K562 (cell line): ENCODE data around the gene TMPRSS6. TPM values are rescaled to one million over a fixed set of nuclear protein-coding genes. Genes with fewer than 3 reads are reported as not detected.

Experiments
- ATAC-seq: fragments of 200-7000 bp; cut with Tn5 transposase; 3 replicates; pipeline ENCODE4 v1.9.1; 2020; ENCODE audit warnings: moderate library complexity
- BruUV-seq: library from RNA; stranded (reverse); fragments of 400-500 nt; replicated peaks from 2 replicates; lab custom pipeline; 2021; lab: Mats Ljungman, UMichigan
- CTCF ChIA-PET: fragments of 300-600 bp; formaldehyde crosslinking; extraction: SDS; loops from one replicate; lab custom pipeline; 2021; ENCODE audit warnings: low intra/inter-chr PET ratio; lab: Yijun Ruan, JAX
- POLR2A ChIA-PET: fragments of 300-600, 350-650 bp; sonication (Branson Sonifier 250); formaldehyde crosslinking; extraction: SDS; loops from one replicate; lab custom pipeline; 2021; ENCODE audit warnings: antibody characterized with exemption, inconsistent platforms; lab: Yijun Ruan, JAX
- DNase-seq, 4 experiments: peaks; one replicate each; pipeline versions ENCODE4 v3.0.0 to v3.0.0-alpha.2; 2011 to 2018; ENCODE audit warnings: low spot score in 3 of 4, mixed read lengths in 3 of 4; ENCODE audit errors: extremely low read depth in 1 of 4
- FAIRE-seq: peaks from 2 replicates; lab custom pipeline; 2011; peaks lifted over from hg19 to GRCh38; lab: Jason Lieb, UNC
- H2AFZ ChIP-seq: 2 replicates; pipeline ENCODE4 v1.6.0; 2011; ENCODE audit warnings: low read depth, low read length, control low read depth, inconsistent platforms
- H3K27ac ChIP-seq: fragments of 200-600 bp; 3 replicates; pipeline ENCODE4 v1.8.0; 2011; ENCODE audit warnings: low read depth, mild to moderate bottlenecking, control low read depth, inconsistent platforms, low read length, moderate library complexity, mixed read lengths; ENCODE audit errors: extremely low read depth
- H3K27me3 ChIP-seq, 2 experiments: fragments of 300-600 bp in 1 of 2; 2 replicates in 1 of 2; 3 replicates in 1 of 2; pipeline versions ENCODE4 v1.6.0 to v1.8.0; 2011; ENCODE audit warnings: inconsistent platforms in 2 of 2, low read length in 2 of 2, mild to moderate bottlenecking in 1 of 2, mixed read lengths in 1 of 2, moderate library complexity in 1 of 2; ENCODE audit not compliant: control insufficient read depth in 2 of 2, insufficient read depth in 2 of 2
- H3K36me3 ChIP-seq: fragments of 300-600 bp; 3 replicates; pipeline ENCODE4 v1.8.0; 2011; ENCODE audit warnings: mild to moderate bottlenecking, low read length, inconsistent platforms; ENCODE audit not compliant: control insufficient read depth, insufficient read depth
- H3K4me1 ChIP-seq, 2 experiments: fragments of 200-600 bp in 1 of 2; replicated peaks in 1 of 2; 2 replicates in 1 of 2; 3 replicates in 1 of 2; pipeline versions ENCODE4 v1.5.1 to v1.8.0; 2011; ENCODE audit warnings: inconsistent platforms in 2 of 2, low read length in 2 of 2, mild to moderate bottlenecking in 1 of 2, mixed read lengths in 1 of 2, moderate library complexity in 1 of 2; ENCODE audit not compliant: control insufficient read depth in 2 of 2, insufficient read depth in 2 of 2
- H3K4me2 ChIP-seq: 2 replicates; pipeline ENCODE4 v1.6.1; 2011; ENCODE audit warnings: low read length, control low read depth, inconsistent platforms, mixed read lengths; ENCODE audit not compliant: insufficient read depth
- H3K4me3 ChIP-seq: fragments of 200-600 bp; sonication (generic), shearing (Covaris generic); 2 replicates; pipeline ENCODE4 v1.5.1; 2016; ENCODE audit warnings: control low read depth, inconsistent platforms
- H3K79me2 ChIP-seq: fragments of 200-600 bp; 3 replicates; pipeline ENCODE4 v1.8.0; 2011; ENCODE audit warnings: low read length, inconsistent platforms; ENCODE audit not compliant: control insufficient read depth, insufficient read depth
- H3K9ac ChIP-seq, 2 experiments: 2 replicates each; pipeline versions ENCODE4 v1.6.0 to v1.6.1; 2011; ENCODE audit warnings: low read depth in 2 of 2, low read length in 2 of 2, control low read depth in 1 of 2, inconsistent platforms in 1 of 2, mild to moderate bottlenecking in 1 of 2, mixed read lengths in 1 of 2; ENCODE audit not compliant: insufficient read depth in 1 of 2
- H3K9me1 ChIP-seq: one replicate; pipeline ENCODE4 v1.6.0; 2011; ENCODE audit warnings: inconsistent platforms, mild to moderate bottlenecking, low read length, moderate library complexity; ENCODE audit not compliant: control insufficient read depth, insufficient read depth
- H3K9me3 ChIP-seq: replicated peaks from 2 replicates; pipeline ENCODE4 v1.5.1; 2011; ENCODE audit warnings: low read depth, low read length, inconsistent platforms; ENCODE audit not compliant: control insufficient read depth, insufficient read depth
- H4K20me1 ChIP-seq: replicated peaks from 2 replicates; pipeline ENCODE4 v1.6.1; 2011; ENCODE audit warnings: low read length, inconsistent platforms, mixed read lengths; ENCODE audit not compliant: control insufficient read depth, insufficient read depth
- NFIC ChIP-seq: fragments of 450-650 bp; IDR thresholded peaks from 2 replicates; pipeline ENCODE4 v1.6.1; 2017; ENCODE audit warnings: mild to moderate bottlenecking, inconsistent platforms
- RBM17 ChIP-seq: fragments of 200-400 bp; formaldehyde crosslinking; IDR thresholded peaks from 2 replicates; pipeline ENCODE4 v1.6.1; 2017; ENCODE audit warnings: low read depth, mild to moderate bottlenecking, low read length, borderline replicate concordance
- WGBS: fragments of 100-300 bp; shearing (Covaris generic); methylation state at CpG from one replicate; pipeline ENCODE4 v1.1.6; 2016; ENCODE audit warnings: low coverage, mixed read lengths; ENCODE audit not compliant: insufficient coverage; ENCODE audit errors: missing lambda C conversion rate; 5-methylcytosine and 5-hydroxymethylcytosine counted together
- in situ Hi-C: fragments of 300-500 bp; cut with MboI; formaldehyde crosslinking; loops from 4 replicates; pipeline ENCODE4 v1.15.0; 2018; ENCODE audit warnings: inconsistent platforms, mixed read lengths
- intact Hi-C: fragments of 100-400 bp; cut with micrococcal nuclease; formaldehyde crosslinking; loops from 2 replicates; pipeline ENCODE4 v1.14.2; 2022
- polyA plus RNA-seq, 8 experiments: library from polyadenylated mRNA; depleted of rRNA in 4 of 8; stranded (reverse) in 5 of 8; unstranded in 3 of 8; fragments of >200 nt; fragmentation: Nextera tagmentation in 2 of 8; fragmentation: Illumina TruSeq in 1 of 8; extraction: Ambion mirVana in 2 of 8; extraction: Trizol in 1 of 8; gene quantifications; 2 replicates each; pipeline versions ENCODE4 v1.2.1 to v1.2.3, GENCODE V29; 2011 to 2014; ENCODE audit warnings: inconsistent platforms in 1 of 8, missing spikeins in 1 of 8
- total RNA-seq, 7 experiments: library from RNA; depleted of rRNA in 6 of 7; stranded (reverse); fragments of >200 nt in 6 of 7; fragmentation: Illumina TruSeq in 2 of 7; extraction: Trizol in 2 of 7; gene quantifications; 2 replicates each; pipeline versions ENCODE4 v1.2.1 to v1.2.3, GENCODE V29; 2011 to 2021; ENCODE audit warnings: low replicate concordance in 1 of 7

The TMPRSS6 gene
- total and polyA plus RNA-seq, 9 of the 15 experiments (the other 6 are each of a cell fraction or from before 2014, with no cell fraction given) = 0.03 TPM; not detected in 8

GRCh38 chr22:37063431-37064420 lies 45.8 kb downstream of the TMPRSS6 start:
- Histone ChIP-seq H3K79me2 (no peaks in the 10 kb centered on the region), H3K36me3 (no peaks in the 10 kb centered on the region), H3K4me3 (no peak overlapping the region), H3K9me1 (no peaks in the 10 kb centered on the region), H3K9ac (no peak overlapping the region), H4K20me1 (no peaks in the 10 kb centered on the region; the same call in 1 of the 2 replicates), H3K4me1 (no peaks in the 10 kb centered on the region; a peak in 1 of 5 replicates), H3K27me3 (peaks cover 4 to 77% of the 10 kb centered on the region in 2 experiments; a peak in 4 of 5 replicates), H2AFZ (no peak overlapping the region), H3K4me2 (no peak overlapping the region), H3K9me3 (no peaks in the 10 kb centered on the region), H3K27ac (no peak overlapping the region)
- intact Hi-C loops = no loop called here
- DNase-seq (no peak), FAIRE-seq (no peak), ATAC-seq (no peak)
- BruUV-seq = no TSS peak
- no peak for TF ChIP-seq RBM17
- TF ChIP-seq NFIC = peak; percentile 58; the same call in 1 of the 2 replicates
- POLR2A ChIA-PET = interaction anchor here (0.6 kb wide), 1 partner anchor 11 kb away, joined by 3 read pairs; no protein-coding TSS in a partner anchor
- WGBS = 8% methylated on average over 16 of the region's 28 CpGs
- in situ Hi-C loops = no loop called here
- CTCF ChIA-PET = no interaction called here
